Endothelial cell of umbilical vein (primary cell): Measurements from ENCODE around the gene P2RY11. TPM values are rescaled to one million over a fixed set of nuclear protein-coding genes. Genes with fewer than 3 reads are reported as not detected.

Experiments
- BruUV-seq: library from RNA; stranded (reverse); fragments of 400-500 nt; replicated peaks from 2 replicates; lab custom pipeline; 2021; lab: Mats Ljungman, UMichigan
- CTCF ChIA-PET: fragments of 300-600, 350-600 bp; sonication (Branson Sonifier 250); formaldehyde crosslinking; loops from one replicate; lab custom pipeline; 2021; ENCODE audit warnings: antibody characterized with exemption, inconsistent platforms; lab: Charles Lee
- POLR2A ChIA-PET: fragments of 300-600, 350-600 bp; sonication (Branson Sonifier 250); formaldehyde crosslinking; loops from one replicate; lab custom pipeline; 2021; ENCODE audit warnings: antibody characterized with exemption, inconsistent platforms; lab: Charles Lee
- DNase-seq: peaks from one replicate; pipeline ENCODE4 v3.0.0-alpha.2; 2011; ENCODE audit warnings: low read depth, low spot score
- FAIRE-seq: peaks from 2 replicates; lab custom pipeline; 2011; peaks lifted over from hg19 to GRCh38; lab: Jason Lieb, UNC
- H2AFZ ChIP-seq: 2 replicates; pipeline ENCODE4 v1.6.0; 2012; ENCODE audit warnings: low read depth, low read length, control low read depth, inconsistent platforms
- H3K27ac ChIP-seq: 2 replicates; pipeline ENCODE4 v1.5.1; 2011; ENCODE audit warnings: low read depth, mild to moderate bottlenecking, control low read depth, low read length, moderate library complexity; ENCODE audit not compliant: insufficient read depth
- H3K27me3 ChIP-seq, 2 experiments: 2 replicates each; pipeline versions ENCODE4 v1.6.0 to v1.6.1; 2011; ENCODE audit warnings: low read length in 2 of 2, mixed read lengths in 1 of 2; ENCODE audit not compliant: control insufficient read depth in 2 of 2, insufficient read depth in 2 of 2
- H3K36me3 ChIP-seq, 2 experiments: 2 replicates in 1 of 2; 3 replicates in 1 of 2; pipeline ENCODE4 v1.5.1; 2011; ENCODE audit warnings: low read length in 2 of 2, mild to moderate bottlenecking in 1 of 2, moderate library complexity in 1 of 2; ENCODE audit not compliant: control insufficient read depth in 2 of 2, insufficient read depth in 2 of 2; ENCODE audit errors: extremely low read depth in 1 of 2
- H3K4me1 ChIP-seq: 3 replicates; pipeline ENCODE4 v1.5.1; 2011; ENCODE audit warnings: mild to moderate bottlenecking, low read length; ENCODE audit not compliant: control insufficient read depth, insufficient read depth; ENCODE audit errors: extremely low read depth
- H3K4me2 ChIP-seq: 2 replicates; pipeline ENCODE4 v1.6.1; 2011; ENCODE audit warnings: low read length, control low read depth, mixed read lengths; ENCODE audit not compliant: insufficient read depth
- H3K4me3 ChIP-seq, 3 experiments: fragments of 200-600 bp in 1 of 3; sonication (generic), shearing (Covaris generic) in 1 of 3; replicated peaks in 1 of 3; 2 replicates each; pipeline ENCODE4 v1.5.1; 2011 to 2016; ENCODE audit warnings: control low read depth in 3 of 3, low read length in 3 of 3, mild to moderate bottlenecking in 2 of 3, inconsistent platforms in 1 of 3, low read depth in 1 of 3, moderate library complexity in 1 of 3; ENCODE audit not compliant: insufficient read depth in 1 of 3
- H3K79me2 ChIP-seq: 2 replicates; pipeline ENCODE4 v1.6.0; 2012; ENCODE audit warnings: low read length, inconsistent platforms; ENCODE audit not compliant: control insufficient read depth, insufficient read depth
- H3K9ac ChIP-seq: replicated peaks from 2 replicates; pipeline ENCODE3; 2011; ENCODE audit warnings: low read length, control low read depth; ENCODE audit not compliant: insufficient read depth; ENCODE audit errors: extremely low read depth
- H3K9me1 ChIP-seq: replicated peaks from 3 replicates; pipeline ENCODE4 v1.6.0; 2011; ENCODE audit warnings: mild to moderate bottlenecking, low read length; ENCODE audit not compliant: control insufficient read depth, insufficient read depth; ENCODE audit errors: extremely low read depth
- H3K9me3 ChIP-seq: replicated peaks from 2 replicates; pipeline ENCODE4 v1.5.1; 2012; ENCODE audit warnings: low read length, inconsistent platforms; ENCODE audit not compliant: control insufficient read depth, insufficient read depth
- H4K20me1 ChIP-seq: replicated peaks from 2 replicates; pipeline ENCODE3; 2011; ENCODE audit warnings: mild to moderate bottlenecking, low read length; ENCODE audit not compliant: control insufficient read depth, insufficient read depth; ENCODE audit errors: extremely low read depth
- EZH2 ChIP-seq: IDR thresholded peaks from 2 replicates; pipeline ENCODE4 v1.6.1; 2012; ENCODE audit warnings: borderline replicate concordance, low read depth, mild to moderate bottlenecking, moderate library complexity, low read length, inconsistent platforms; ENCODE audit not compliant: severe bottlenecking
- FOS ChIP-seq: IDR thresholded peaks from 2 replicates; pipeline ENCODE4 v1.6.1; 2011; ENCODE audit warnings: mild to moderate bottlenecking, low read length, moderate library complexity, borderline replicate concordance; ENCODE audit not compliant: insufficient read depth
- GATA2 ChIP-seq: IDR thresholded peaks from 2 replicates; pipeline ENCODE4 v1.7.0; 2011; ENCODE audit warnings: low read depth, mild to moderate bottlenecking, moderate library complexity, mixed read lengths, low read length; ENCODE audit not compliant: insufficient read length, insufficient read depth
- JUN ChIP-seq: IDR thresholded peaks from 2 replicates; pipeline ENCODE4 v1.6.1; 2011; ENCODE audit warnings: borderline replicate concordance, low read depth; ENCODE audit not compliant: insufficient read length, insufficient read depth
- MYC ChIP-seq: IDR thresholded peaks from one replicate; pipeline ENCODE4 v1.6.1; 2011; ENCODE audit warnings: mild to moderate bottlenecking, low read depth, low read length
- POLR2A ChIP-seq: IDR thresholded peaks from 2 replicates; pipeline ENCODE4 v1.6.1; 2012; ENCODE audit warnings: low read depth, mild to moderate bottlenecking, control low read depth, low read length
- POLR2AphosphoS5 ChIP-seq: IDR thresholded peaks from 2 replicates; pipeline ENCODE4 v1.6.1; 2012; ENCODE audit warnings: low read depth, mild to moderate bottlenecking, control low read depth, low read length, moderate library complexity; ENCODE audit not compliant: insufficient read depth
- dilution Hi-C: fragments of 300-500 bp; cut with MboI; formaldehyde crosslinking; loops from one replicate; pipeline ENCODE4 v1.15.0; 2019; ENCODE audit warnings: low sequenced_read_pairs; ENCODE audit not compliant: extremely low pct_ligation_motif_present
- intact Hi-C: fragments of 100-400 bp; cut with micrococcal nuclease; formaldehyde crosslinking; loops from one replicate; pipeline ENCODE4 v1.10.0; 2022
- polyA plus RNA-seq, 4 experiments: library from polyadenylated mRNA; depleted of rRNA in 3 of 4; stranded (reverse) in 3 of 4; unstranded in 1 of 4; fragments of >200 nt; gene quantifications; 2 replicates each; pipeline versions ENCODE4 v1.2.1 to v1.2.3, GENCODE V29; 2011 to 2012; ENCODE audit warnings: missing spikeins in 1 of 4
- total RNA-seq: library from RNA; stranded (reverse); gene quantifications from 2 replicates; pipeline ENCODE4 v1.2.3, GENCODE V29; 2021
- TF ChIP-seq, protein P1 (sequence below), 2 donors: IDR thresholded peaks; 1 replicate in 1 of 2; 2 replicates in 1 of 2; pipeline ENCODE4 v1.5.1; 2011; ENCODE audit warnings: low read length in 2 of 2, mild to moderate bottlenecking in 2 of 2, moderate library complexity in 2 of 2, control low read depth in 1 of 2, inconsistent platforms in 1 of 2, low read depth in 1 of 2; ENCODE audit not compliant: insufficient read depth in 1 of 2; ENCODE audit errors: extremely low read depth in 1 of 2
- TF ChIP-seq, protein P2 (sequence below): IDR thresholded peaks from 2 replicates; pipeline ENCODE4 v1.6.1; 2011; ENCODE audit not compliant: insufficient read depth, insufficient read length

The P2RY11 gene
- total and polyA plus RNA-seq, 2 donors (not counting 3 experiments of a cell fraction or from before 2014, with no cell fraction given) = 3.6 to 14.6 TPM

DNA sequence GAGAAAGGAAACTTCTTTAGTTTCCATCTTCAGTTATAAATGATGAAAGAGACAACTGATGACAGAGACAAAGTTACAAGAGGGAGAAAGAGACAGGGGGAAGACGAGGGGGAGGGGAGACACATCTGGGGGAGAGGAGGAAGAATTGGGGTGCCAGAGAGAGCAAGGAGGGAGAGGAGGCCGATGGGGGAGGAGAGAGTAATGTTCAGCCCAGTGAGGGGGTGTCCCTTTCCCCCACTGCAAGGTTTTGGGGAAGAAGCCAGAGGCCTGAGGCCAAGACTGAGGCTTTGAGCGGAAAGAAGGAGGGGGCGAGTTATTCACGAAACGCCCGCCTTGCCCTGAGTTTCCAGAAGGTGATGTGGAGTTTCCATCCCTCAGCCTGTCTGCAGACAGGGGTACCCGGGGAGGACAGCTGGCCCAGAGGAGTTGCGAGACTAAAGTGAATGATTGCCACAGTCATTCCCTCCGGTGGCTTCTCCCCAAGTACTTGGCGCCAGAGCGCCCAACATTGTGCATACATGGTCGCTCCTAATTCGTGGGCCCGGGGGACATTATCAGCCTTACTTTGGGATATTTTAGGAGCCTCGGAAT, 5.9 kb upstream of the P2RY11 start:
- no peak for TF ChIP-seq FOS
- no peak for TF ChIP-seq POLR2AphosphoS5
- no peak for TF ChIP-seq GATA2
- TF ChIP-seq, protein P1, sequence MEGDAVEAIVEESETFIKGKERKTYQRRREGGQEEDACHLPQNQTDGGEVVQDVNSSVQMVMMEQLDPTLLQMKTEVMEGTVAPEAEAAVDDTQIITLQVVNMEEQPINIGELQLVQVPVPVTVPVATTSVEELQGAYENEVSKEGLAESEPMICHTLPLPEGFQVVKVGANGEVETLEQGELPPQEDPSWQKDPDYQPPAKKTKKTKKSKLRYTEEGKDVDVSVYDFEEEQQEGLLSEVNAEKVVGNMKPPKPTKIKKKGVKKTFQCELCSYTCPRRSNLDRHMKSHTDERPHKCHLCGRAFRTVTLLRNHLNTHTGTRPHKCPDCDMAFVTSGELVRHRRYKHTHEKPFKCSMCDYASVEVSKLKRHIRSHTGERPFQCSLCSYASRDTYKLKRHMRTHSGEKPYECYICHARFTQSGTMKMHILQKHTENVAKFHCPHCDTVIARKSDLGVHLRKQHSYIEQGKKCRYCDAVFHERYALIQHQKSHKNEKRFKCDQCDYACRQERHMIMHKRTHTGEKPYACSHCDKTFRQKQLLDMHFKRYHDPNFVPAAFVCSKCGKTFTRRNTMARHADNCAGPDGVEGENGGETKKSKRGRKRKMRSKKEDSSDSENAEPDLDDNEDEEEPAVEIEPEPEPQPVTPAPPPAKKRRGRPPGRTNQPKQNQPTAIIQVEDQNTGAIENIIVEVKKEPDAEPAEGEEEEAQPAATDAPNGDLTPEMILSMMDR (IDR thresholded peaks at IDR 0.05; ENCODE audit: extremely low read depth in 1 of 2, insufficient read depth in 1 of 2, low read depth in 1 of 2, low read length in 2 of 2) = no peak
- no peak for TF ChIP-seq JUN
- TF ChIP-seq EZH2 = no peak
- no peak for TF ChIP-seq MYC
- no peak for TF ChIP-seq POLR2A
- TF ChIP-seq, protein P2, sequence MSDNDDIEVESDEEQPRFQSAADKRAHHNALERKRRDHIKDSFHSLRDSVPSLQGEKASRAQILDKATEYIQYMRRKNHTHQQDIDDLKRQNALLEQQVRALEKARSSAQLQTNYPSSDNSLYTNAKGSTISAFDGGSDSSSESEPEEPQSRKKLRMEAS = no peak
- Histone ChIP-seq H3K27ac (no peak overlapping the region), H4K20me1 (no peaks in the 10 kb centered on the region), H3K4me2 (no peak overlapping the region), H3K9me1 (no peaks in the 10 kb centered on the region), H3K79me2 (peaks cover 28% of the 10 kb centered on the region), H3K4me3 (no peak overlapping the region), H3K9me3 (no peaks in the 10 kb centered on the region), H3K27me3 (no peaks in the 10 kb centered on the region), H3K4me1 (peaks cover 9% of the 10 kb centered on the region), H3K9ac (no peak overlapping the region), H3K36me3 (peaks cover 4 to 26% of the 10 kb centered on the region in 2 experiments), H2AFZ (no peak overlapping the region)
- CTCF ChIA-PET = interaction anchor here (0.6 to 2.1 kb wide), 3 partner anchors 10 to 153 kb away, joined by 3 to 13 read pairs (median 3); no protein-coding TSS in a partner anchor
- POLR2A ChIA-PET = interaction anchor here (0.8 to 1.9 kb wide), 2 partner anchors 9 to 228 kb away, joined by 4 to 11 read pairs; no protein-coding TSS in a partner anchor
- BruUV-seq = no TSS peak
- intact Hi-C loops (loop anchor here (1.0 to 10.0 kb wide), 2 partner anchors 9 to 89 kb away; partner anchors contain the start of gene DNMT1), dilution Hi-C loops (no loop called here)
- DNase-seq (no peak), FAIRE-seq (no peak)
